HuH-7.5 (cell line): Measurements from ENCODE around the gene KPNA1.
"Not testable (repeated sequence)": the region's sequence is repeated elsewhere in the genome, so short reads cannot be mapped to it uniquely, and the experiment has no call there.

Experiments
- DNase-seq: peaks from one replicate; pipeline ENCODE4 v3.0.0; 2011; ENCODE audit warnings: low spot score

The KPNA1 gene

DNA sequence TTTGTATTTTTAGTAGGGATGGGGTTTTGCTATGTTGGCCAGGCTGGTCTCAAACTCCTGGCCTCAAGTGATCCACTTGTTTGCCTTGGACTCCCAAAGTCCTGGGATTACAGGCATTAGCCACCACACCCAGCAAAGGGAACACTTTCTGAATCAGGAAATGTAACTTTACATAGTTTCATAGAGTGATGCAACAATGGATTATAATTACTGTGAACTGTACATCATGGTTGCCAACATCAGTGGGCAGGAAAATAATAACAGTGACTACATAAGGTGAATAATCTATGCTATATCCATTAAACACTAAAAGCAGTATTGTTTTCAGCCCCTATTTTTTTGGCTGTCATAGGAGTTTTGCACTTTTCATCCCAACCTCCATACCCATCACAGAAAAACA, 5.0 kb upstream of the KPNA1 start:
- no peak for DNase-seq

DNA sequence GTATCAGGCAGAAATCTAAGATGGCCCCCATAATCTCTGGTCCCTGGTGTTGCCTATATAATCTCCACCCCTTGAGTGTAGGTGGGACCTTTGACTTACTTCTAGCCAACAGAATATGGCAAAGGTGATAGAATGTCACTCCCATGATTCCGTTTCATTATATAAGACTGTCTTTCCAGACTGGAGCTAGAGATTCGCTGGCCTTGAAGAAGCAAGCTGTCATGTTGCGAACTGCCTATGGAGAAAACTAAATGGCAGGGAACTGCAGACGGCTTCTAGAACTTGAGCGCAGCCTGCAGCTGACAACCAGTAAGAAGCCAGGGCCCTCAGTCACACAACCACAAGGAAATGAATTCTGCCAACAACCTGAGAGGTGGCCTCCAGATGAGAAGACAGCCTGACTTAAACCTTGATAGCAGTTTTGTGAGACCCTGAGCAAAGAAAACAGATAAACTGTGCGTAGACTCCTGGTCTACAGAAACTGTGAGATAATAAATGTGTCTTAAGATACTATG, 2.2 kb upstream of the KPNA1 start:
- no peak for DNase-seq

DNA sequence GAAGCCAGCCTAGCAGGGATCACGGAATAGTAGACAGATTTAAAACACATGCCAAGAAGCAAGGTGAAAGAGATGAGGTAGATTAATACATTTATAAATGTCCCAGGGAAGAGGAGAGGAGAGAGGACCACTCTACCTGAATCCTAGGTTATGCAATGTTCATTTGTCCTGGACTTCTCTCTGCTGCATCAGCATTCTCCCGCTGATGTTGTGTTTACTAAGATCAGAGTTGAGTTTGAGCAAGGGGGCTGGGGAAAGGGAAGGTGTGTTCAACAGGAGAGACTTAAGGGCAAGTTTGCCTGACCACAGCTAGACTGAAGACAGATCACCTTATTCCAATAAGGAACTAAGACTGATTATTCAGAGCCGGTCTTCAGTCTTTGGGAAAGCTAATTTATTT, 1.1 kb upstream of the KPNA1 start:
- peak; percentile 25 for DNase-seq

DNA sequence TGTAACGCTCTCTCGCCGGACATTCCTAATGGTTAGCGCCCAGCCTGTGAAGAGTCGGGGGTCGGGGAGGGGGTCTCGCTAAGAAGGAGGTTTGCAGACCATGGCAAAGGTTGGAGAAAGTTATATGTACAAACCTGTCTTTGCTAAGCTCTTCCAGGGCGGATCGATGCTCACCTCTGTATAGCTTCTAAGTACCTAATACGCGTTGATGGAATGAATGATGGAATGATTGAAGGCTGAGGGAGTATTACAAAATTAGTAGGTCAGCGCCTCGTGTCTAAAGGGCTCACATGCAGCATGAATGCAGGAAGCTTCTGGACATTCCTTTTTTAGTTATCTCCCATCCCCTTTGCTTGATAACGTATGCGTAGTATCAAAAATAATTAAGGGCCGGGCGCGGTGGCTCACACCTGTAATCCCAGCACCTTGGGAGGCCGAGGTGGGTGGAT, 305 bp upstream of the KPNA1 start:
- DNase-seq = no peak

DNA sequence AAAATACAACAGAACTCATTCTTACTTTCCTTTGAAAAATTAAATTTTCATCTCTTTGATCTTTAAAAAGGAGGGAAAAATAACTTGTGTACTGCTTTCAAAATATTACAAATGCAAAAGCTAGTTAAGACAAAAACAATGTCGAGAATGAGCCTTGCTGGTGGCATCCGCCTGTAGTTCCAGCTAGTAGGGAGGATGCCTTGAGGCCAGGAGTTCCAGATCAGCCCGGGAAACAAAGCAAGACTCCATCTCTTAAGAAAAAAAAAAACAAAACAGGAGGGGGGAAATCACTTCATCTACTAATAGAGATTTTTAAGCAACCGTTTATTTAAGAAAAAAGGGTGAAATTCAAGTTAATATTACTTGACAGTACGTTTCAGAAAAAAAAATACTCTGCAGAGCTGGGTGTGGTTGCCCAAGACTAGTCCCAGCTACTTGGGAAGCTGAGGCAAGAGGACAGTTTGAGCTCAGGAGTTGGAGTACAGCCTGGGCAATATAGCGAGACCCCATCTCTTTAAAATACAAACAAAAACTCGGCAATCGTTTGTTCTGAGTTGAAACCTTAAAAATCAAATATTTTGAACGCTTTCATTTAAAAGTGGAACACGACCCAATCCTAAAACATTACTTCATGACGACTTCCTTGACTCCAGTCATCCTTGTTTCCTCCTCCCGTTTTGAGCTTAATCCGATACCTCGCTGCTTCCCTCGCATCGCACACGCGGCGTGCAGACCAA, 1.2 kb downstream of the KPNA1 start:
- DNase-seq = no peak

DNA sequence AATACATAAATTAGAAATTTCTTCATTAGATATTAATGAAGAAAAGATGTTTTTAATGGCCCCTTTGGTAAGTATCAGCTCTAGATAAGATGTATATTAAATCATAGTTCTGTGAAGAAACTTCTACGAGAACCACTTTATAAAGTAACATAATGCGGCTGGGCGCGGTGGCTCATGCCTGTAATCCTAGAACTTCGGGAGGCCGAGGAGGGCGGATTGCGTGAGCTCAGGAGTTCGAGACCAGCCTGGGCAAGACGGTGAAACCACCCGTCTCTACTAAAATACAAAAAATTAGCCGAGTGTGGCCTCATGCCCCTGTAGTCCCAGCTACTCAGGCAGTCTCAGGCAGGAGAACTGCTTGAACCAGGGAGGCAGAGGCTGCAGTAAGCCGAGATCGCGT, 2.5 kb downstream of the KPNA1 start:
- no peak for DNase-seq

DNA sequence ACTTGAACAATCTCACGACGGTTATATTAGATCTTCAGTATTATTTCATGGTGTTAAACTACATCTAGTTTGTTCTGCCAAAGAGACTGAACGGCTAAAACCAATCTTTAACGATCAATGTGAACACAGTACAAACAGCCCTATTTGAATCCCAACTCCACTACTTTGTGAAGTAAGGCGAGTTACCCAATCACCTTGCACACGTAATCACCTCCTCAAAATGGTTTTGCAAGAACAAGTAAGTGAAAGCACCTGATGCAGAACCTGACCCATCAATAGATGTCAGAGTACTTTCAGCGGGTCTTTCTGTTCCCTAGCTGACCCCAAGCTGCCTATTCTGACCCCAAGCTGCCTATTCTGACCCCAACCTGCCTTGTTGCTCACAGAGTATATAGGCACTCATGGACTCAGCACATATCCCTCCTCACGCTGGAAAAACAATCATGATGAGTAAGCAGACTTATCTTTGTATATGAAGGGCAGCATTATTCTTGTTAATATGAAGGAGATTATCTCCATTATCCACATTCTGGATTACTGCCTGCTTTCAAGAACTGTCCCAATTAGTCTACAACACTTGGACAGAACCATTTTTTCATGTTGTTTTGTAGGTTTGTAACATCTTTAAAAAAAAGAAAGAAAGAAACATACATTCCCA, 3.7 kb downstream of the KPNA1 start:
- DNase-seq = peak; percentile 13

DNA sequence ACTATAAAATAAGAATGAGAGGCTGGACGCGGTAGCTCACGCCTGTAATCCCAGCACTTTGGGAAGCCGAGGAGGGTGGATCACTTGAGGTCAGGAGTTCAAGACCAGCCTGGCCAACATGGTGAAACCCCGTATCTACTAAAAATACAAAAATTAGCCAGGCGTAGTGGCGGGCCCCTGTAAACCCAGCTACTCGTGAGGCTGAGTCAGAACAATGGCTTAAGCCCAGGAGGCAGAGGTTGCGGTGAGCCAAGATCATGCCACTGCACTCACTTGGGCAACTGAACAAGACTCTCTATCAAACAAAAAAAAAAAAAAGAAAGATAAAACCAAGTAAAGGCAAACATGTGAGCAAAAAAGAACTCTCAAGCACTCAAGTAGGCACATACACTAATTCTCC, 5.8 kb downstream of the KPNA1 start:
- DNase-seq = not testable (repeated sequence)

DNA sequence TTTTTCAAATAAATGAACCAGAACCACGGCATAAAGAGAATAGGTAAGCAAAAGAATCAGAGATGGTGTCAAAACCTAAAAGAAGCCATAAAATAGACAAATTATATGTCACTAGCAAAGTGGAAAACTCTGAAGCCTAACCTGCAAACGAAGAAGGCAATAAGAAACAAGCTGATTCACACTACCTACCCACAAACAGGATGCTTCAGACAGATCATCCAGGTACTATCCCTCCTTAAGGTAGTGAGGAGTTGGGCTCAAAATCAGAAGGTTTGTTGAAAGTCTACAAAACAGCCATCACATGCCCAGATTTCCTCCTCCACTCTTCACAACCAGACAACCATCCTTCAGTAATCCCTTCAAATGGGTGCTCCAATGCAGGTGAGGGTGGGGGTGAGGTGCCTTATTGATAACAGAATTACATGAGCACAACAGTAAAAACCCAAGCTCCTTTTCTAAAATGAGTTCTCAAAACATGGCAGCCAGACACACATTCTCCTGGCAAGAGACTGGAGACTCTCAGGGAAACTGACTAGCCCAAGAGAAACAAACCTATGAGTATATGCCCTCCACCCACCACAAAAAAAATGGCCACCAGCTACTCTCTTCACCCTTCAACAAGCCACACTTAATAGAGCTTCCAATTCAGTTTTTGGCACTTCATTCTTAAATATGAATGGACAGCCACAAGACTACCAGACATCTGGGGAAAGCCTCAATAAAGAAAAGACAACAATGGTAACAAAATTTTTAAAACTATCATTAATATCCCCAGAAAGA, 6.4 kb downstream of the KPNA1 start:
- DNase-seq = no peak

DNA sequence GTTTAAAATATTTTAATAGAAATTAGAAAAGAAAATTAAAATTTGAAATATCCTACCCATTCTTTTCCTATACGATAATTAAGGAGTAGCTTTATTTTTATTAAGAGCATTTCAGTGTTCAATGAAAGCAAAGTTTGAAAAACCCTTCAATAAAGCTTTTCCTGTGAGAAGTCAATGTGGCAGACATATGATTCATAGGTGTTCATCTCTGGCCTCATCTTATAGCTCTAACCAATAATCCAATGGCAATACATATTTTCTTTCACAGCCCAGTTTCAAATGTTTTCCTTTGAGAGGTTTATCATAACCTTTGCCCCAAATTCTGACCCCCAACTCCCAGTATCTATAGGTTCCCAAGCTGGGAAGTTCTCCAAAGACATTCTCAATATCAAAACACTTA, 8.3 kb downstream of the KPNA1 start:
- no peak for DNase-seq

DNA sequence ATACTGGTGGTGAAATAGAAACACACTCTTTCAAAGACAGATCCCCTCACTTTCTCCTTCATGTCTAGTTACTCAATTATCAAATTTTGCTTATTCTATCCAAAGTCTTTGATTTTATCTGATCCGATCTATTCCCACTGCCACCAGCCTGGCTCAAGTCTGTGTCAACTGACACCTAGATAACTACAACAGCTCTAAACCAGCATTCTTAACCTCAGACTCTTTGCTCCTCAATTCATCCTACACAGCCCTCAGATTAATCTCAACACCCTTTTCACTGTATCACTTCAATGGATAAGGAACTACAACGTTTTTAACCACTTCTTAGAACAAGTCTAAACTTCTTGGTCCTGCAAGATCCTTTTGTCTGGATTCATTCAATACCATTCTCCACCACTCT, 9.1 kb downstream of the KPNA1 start:
- no peak for DNase-seq

DNA sequence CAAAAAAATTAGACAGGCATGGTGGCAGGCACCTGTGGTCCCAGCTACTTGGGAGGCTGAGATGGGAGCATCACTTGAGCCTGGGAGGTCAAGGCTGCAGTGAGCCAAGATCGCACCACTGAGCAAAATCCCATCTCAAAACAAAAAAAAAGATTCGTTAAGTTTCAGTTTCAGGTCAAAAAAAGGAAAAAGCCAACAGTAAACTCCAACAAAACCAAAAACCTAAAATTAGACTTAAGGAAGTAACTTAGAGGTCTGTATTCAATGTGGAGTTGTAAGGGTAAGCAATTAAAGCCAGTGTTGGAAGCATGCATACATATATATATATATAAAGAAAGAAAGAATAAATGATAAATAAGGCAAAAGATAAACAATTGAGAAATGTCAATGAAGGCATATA, 11.8 kb downstream of the KPNA1 start:
- DNase-seq = no peak

DNA sequence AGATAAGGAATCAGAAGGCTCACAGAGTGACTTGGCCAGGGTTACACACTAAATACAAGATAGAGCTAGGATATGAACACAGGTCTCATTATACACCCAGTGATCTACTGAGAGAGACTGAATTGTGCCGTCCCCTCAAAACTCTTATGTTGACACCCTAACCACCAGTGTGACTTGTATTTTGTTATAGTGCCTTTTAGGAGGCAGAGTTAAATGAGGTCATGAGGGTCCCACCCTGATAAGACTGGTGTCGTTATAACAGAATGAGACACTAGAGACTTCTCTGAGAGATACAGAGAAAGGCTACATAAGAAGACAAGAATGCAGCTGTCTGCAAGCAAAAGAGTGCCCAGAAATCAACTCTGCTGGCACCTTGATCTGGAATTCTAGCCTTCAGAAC, 12.6 kb downstream of the KPNA1 start:
- no peak for DNase-seq

DNA sequence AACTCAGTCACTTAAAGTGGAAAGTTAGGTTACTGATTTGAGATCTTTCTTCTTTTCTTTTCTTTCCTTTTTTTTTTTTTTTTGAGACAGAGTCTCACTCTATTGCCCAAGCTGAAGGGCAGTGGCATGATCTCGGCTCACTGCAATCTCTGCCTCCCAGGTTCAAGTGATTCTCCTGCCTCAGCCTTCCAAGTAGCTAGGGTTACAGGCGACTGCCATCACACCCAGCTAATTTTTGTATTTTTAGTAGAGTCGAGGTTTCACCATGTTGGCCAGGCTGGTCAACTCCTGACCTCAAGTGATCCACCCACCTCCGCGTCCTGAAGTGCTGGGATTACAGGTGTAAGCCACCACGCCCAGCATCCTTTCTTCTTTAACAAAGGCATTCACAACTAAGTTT, 13.8 kb downstream of the KPNA1 start:
- DNase-seq = not testable (repeated sequence)

DNA sequence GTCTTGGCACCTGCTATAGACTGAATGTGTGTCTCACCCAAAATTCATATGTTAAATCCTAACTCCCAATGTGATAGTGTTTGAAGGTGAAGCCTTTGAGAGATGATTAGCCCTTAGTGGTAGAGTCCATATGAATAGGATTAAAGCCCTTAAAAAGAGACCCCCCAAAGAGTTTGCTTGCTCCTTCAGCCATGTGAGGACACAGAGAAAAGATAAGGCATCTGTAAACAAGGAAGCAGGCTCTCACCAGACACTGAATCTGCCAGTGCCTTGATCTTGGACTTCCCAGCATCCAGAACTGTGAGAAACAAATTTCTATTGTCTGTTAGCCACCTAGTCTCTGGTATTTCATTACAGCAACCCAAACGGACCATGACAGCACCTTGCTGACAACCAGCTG, 16.6 kb downstream of the KPNA1 start:
- DNase-seq = no peak

DNA sequence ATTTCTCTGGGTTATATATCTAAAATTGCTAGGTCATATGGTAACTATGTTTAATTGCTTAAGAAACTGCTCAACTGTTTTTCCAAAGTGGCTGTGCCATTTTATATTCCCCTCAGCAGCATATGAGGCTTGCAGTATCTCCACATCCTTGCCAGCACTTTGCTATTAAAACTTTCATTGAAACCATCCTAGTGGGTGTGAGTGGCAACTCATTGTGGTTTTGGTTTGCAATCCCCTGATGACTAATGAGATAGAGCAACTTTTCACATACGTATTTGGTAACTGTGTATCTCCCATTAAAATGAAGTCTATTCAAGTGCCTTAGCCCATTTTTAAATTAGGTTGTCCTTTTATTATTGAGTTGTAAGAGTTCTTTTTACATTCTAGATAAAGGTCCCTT, 17.3 kb downstream of the KPNA1 start:
- DNase-seq = no peak

DNA sequence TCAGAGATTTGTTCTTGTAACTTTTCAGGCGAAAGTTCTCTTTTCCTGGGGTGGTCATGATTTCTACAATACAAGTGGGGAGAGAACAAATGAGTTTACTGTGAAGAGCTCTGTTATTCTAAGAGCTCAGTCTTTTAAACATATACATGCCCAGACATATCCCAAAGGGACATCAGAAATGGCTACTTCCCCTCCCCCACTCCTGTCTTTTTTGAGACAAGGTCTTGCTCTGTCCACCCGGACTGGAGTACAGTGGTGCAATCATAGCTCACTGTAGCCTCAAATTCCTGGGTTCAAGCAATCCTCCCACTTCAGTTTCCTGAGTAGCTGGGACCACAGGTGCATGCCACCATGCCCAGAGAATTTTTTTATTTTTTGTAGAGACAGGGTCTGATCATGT, 18.2 kb downstream of the KPNA1 start:
- no peak for DNase-seq

DNA sequence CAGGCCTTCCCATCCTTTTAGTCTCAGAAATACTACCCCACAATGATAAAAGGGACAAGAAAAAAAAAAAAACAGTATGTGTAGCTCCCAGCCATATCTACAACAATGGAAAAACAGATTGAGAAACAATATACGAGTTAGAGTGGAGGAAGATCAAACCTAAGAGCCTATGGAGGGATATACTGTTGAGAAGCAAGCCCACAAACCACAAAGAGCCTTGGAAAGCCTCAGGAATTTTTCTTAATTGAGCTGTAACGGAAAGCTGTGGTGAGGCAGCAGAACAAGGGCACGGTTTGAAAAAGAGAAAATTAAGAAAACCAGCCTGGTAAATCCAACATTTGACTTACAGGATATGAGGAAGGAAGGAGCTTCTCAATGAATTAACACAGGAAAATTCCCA, 21.4 kb downstream of the KPNA1 start:
- no peak for DNase-seq

DNA sequence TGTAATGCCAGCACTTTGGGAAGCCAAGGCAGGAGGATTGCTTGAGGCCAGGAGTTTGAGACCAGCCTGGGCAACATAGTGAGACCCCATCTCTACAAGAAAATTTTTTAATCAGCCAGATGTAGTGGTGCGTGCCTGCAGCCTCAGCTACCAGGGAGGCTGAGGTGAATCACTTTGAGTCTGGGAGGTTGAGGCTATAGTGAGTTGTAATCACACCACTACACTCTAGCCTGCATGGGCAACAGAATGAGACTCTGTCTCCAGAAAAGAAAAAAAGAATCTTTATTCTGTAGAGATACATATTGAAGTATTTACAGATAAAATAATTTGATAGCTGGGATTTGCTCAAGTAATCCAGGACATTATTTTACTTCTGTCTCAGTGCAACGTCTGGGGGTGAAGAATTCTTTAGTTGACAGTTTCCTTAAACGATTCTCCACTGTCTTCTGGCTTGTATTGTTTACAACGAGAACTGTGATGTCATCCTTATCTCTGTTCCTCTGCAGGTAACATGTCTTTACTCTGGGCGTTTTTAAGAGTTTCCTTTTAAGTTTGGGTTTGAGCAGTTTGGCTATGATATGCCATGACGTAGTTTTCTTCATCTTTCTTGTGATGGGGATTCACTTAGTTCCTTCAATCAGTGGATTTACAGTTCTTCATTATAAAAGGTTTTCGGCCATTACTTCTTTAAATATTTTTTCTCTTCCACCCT, 26.3 kb downstream of the KPNA1 start:
- DNase-seq = no peak

DNA sequence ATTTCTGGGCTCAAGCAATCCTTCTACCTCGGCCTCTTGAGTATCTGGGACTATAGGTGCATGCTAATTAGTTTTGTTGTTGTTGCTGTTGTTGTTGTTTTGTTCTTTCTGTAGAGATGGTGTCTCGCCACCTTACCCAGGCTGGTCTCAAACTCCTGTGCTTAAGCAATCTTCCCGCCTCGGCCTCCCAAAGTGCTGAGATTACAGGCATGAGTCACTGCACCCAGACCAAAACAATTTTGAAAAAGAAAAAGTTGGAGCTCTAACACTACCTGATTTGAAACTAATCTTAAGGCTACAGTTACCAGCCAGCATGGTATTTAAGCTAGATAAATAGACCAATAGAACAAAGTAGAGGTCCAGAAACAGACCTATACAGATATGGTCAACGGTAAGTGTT, 29.8 kb downstream of the KPNA1 start:
- DNase-seq = no peak

DNA sequence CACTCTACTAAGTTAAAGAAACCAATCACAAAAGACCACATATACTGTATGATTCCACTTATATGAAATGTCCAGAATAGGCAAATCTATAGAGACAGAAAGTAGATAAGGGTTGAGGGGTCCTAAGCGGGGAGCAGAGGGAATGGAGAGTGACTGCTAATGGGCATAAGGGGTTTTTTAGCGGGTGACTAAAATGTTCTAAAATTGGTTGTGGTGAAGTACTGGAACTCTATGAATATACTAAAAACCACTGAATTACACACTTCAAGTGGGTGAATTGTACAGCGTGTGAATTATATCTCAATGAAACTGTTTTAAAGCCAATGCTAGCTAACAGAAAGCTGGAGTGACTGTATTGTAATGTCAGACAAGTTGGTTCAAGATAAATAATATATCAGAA, 33.3 kb downstream of the KPNA1 start:
- DNase-seq = no peak

DNA sequence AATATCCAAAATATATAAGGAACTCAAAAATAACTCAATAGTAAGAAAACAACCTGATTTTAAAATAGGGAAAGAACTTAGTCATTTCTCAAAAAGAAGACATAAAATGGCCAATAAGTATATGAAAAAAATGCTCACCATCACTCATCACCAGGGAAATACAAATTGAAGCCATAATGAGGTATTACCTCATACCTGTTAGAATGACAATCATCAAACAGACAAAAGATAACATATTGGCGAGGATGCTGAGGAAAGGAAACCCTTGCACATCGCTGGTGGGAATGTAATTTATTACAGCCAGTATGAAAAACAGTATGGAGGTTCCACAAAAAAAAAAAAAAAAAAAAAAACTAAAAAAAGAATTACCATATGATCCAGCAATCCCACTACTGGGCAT, 38.2 kb downstream of the KPNA1 start:
- DNase-seq = no peak
